Measurements from ENCODE around the gene SEMA5A.

DNA sequence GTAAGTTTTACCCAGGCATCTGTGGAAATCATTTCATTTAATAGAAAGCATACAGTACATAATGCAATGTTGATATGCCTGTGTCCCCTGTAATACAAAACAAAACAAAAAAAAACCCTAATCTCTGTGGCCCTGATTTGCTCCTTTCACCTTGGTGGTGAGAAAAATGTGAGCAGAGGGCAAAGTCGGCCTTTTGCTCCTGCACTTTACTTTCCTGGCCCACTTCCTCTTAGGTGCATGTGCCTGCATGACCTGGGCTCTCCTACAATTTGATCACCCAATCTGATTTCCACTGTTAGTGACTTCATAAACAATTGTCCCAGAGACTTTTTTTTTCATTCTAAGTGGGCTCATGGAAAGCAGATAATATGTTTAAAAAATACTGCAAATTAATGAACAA is 424.3 kb downstream of the SEMA5A start:
- TF ChIP-seq POLR2A (IDR thresholded peaks at IDR 0.05; ENCODE audit: low read depth, low read length) (no peak), POLR2AphosphoS5 (IDR thresholded peaks at IDR 0.05; ENCODE audit: low read depth, low read length) (no peak)

Measured in GM12892 (cell line).